Measurements from ENCODE around the gene PPP6C. TPM values are rescaled to one million over a fixed set of nuclear protein-coding genes. Genes with fewer than 3 reads are reported as not detected.

The PPP6C gene
- total and polyA plus RNA-seq, 2 experiments from 2014 or later: 31.9 to 46.4 TPM

DNA sequence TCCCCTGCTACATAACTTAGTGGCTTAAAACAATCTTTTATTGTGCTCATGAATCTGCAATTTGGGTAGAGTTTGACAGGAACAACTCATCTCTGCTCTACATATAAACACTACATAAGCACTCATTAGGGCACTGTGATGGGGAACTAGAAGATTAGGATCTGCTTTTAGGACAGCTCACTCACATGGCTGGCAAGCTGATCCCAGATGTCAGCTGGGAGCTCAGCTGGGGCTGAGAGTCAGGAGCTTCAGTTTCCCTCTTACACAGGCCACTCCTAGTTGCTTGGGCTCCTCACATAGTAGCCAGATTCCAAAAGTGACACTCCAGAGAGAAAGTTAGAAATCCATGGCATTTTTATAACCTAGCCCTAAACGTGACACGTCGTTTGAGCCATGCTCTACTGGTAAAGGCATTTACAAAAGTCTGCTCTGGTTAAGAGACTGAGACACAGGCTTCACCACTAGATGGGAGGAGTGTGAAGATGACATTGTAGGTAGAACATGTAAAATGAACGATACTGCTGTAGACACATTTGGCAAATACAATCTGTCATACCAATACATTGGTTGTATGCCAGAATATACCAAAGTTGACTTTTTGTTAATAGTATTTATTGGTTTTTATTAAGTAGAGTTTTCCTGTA, 69.8 kb downstream of the PPP6C start:
- Histone ChIP-seq H3K4me1 (ENCODE audit: insufficient read depth) (peaks cover 5% of the 10 kb centered on the region), H2AFZ (no peak overlapping the region), H3K4me2 (no peak overlapping the region), H3K36me3 (ENCODE audit: insufficient read depth) (peaks cover 2% of the 10 kb centered on the region; the same call in 1 of the 2 replicates), H3K27me3 (ENCODE audit: insufficient read depth) (no peaks in the 10 kb centered on the region), H3K9me2 (ENCODE audit: insufficient read depth) (no peaks in the 10 kb centered on the region), H3F3A (replicated peaks; ENCODE audit: low read depth) (no peaks in the 10 kb centered on the region), H3K79me2 (replicated peaks; ENCODE audit: insufficient read depth) (peaks cover 74% of the 10 kb centered on the region), H3K4me3 (no peak overlapping the region), H3K27ac (ENCODE audit: low read depth) (peak overlapping the region; percentile 1; the same call in 1 of the 2 replicates), H4K20me1 (replicated peaks; ENCODE audit: insufficient read depth) (peaks cover 12% of the 10 kb centered on the region; the same call in 1 of the 2 replicates)
- H3K36me3 Mint-ChIP-seq (ENCODE audit: low read depth): peaks cover 15% of the 10 kb centered on the region
- DNase-seq (ENCODE audit: low spot score) (no peak), ATAC-seq (no peak)
- TF ChIP-seq NANOG (IDR thresholded peaks at IDR 0.05; ENCODE audit: borderline replicate concordance) (no peak), ZNF114 (CRISPR knock-in tag; IDR thresholded peaks at IDR 0.05) (no peak), EZH2phosphoT487 (IDR thresholded peaks at IDR 0.05; ENCODE audit: unreplicated experiment) (no peak), ZNF331 (CRISPR knock-in tag; IDR thresholded peaks at IDR 0.05; ENCODE audit: low read depth) (no peak), ZNF462 (CRISPR knock-in tag; IDR thresholded peaks at IDR 0.05) (no peak), STAT1 (IDR thresholded peaks at IDR 0.05; ENCODE audit: unreplicated experiment) (no peak), ETS1 (IDR thresholded peaks at IDR 0.05) (no peak), CTCF (conservative IDR thresholded peaks at IDR 0.05; ENCODE audit: low read depth in 2 of 2) (peak in 1 of 2 experiments; percentile 17; a peak in 1 of 4 replicates)
- TF ChIP-seq, protein P1, sequence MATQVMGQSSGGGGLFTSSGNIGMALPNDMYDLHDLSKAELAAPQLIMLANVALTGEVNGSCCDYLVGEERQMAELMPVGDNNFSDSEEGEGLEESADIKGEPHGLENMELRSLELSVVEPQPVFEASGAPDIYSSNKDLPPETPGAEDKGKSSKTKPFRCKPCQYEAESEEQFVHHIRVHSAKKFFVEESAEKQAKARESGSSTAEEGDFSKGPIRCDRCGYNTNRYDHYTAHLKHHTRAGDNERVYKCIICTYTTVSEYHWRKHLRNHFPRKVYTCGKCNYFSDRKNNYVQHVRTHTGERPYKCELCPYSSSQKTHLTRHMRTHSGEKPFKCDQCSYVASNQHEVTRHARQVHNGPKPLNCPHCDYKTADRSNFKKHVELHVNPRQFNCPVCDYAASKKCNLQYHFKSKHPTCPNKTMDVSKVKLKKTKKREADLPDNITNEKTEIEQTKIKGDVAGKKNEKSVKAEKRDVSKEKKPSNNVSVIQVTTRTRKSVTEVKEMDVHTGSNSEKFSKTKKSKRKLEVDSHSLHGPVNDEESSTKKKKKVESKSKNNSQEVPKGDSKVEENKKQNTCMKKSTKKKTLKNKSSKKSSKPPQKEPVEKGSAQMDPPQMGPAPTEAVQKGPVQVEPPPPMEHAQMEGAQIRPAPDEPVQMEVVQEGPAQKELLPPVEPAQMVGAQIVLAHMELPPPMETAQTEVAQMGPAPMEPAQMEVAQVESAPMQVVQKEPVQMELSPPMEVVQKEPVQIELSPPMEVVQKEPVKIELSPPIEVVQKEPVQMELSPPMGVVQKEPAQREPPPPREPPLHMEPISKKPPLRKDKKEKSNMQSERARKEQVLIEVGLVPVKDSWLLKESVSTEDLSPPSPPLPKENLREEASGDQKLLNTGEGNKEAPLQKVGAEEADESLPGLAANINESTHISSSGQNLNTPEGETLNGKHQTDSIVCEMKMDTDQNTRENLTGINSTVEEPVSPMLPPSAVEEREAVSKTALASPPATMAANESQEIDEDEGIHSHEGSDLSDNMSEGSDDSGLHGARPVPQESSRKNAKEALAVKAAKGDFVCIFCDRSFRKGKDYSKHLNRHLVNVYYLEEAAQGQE (IDR thresholded peaks at IDR 0.05; ENCODE audit: unreplicated experiment): no peak
- peaks cover 1% of the 10 kb centered on the region for H3K27me3 Mint-ChIP-seq (ENCODE audit: insufficient read depth, low read depth, poor library complexity)
- H3K27ac Mint-ChIP-seq: peak overlapping the region; percentile 51; the same call in 1 of the 2 replicates
- peaks cover 10% of the 10 kb centered on the region; the same call in 2 of the 3 replicates for H3K4me1 Mint-ChIP-seq
- 0 out of 3 replicates have a peak, but pooled peaks cover 2% of the 10 kb centered on the region for H3K9me3 Mint-ChIP-seq
- H3K4me3 Mint-ChIP-seq: no peak overlapping the region
